Liver (tissue), 3 donors: ENCODE results near the gene OSBPL10.

ENCODE experiments used
- EGR1 ChIP-seq, 2 donors: IDR thresholded peaks; 2 replicates each; pipeline ENCODE4 v1.6.1; 2016 to 2018; ENCODE audit warnings: antibody characterized with exemption in 2 of 2, low read depth in 2 of 2
- GABPA ChIP-seq, 2 donors: IDR thresholded peaks in 1 of 2; conservative IDR thresholded peaks in 1 of 2; 2 replicates each; pipeline ENCODE4 v1.6.1; 2016; ENCODE audit warnings: antibody characterized with exemption in 2 of 2, mild to moderate bottlenecking in 1 of 2, moderate library complexity in 1 of 2
- HNF4G ChIP-seq: IDR thresholded peaks from 2 replicates; pipeline ENCODE4 v1.6.1; 2016; ENCODE audit warnings: antibody characterized with exemption
- JUND ChIP-seq, 2 donors: IDR thresholded peaks; 2 replicates each; pipeline ENCODE4 v1.6.1; 2016; ENCODE audit warnings: antibody characterized with exemption in 2 of 2
- RAD21 ChIP-seq, 2 donors: IDR thresholded peaks; 2 replicates each; pipeline ENCODE4 v1.6.1; 2016; ENCODE audit warnings: antibody characterized with exemption in 2 of 2, mild to moderate bottlenecking in 2 of 2
- RXRA ChIP-seq, 2 donors: IDR thresholded peaks; 2 replicates each; pipeline ENCODE4 v1.6.1; 2017 to 2018; ENCODE audit warnings: antibody characterized with exemption in 2 of 2, mild to moderate bottlenecking in 1 of 2
- SP1 ChIP-seq: IDR thresholded peaks from 2 replicates; pipeline ENCODE4 v1.6.1; 2018; ENCODE audit warnings: antibody characterized with exemption, mild to moderate bottlenecking
- TF ChIP-seq, protein P1 (sequence below): IDR thresholded peaks from 2 replicates; pipeline ENCODE4 v1.6.1; 2016; ENCODE audit warnings: antibody characterized with exemption, mild to moderate bottlenecking
- TF ChIP-seq, protein P2 (sequence below): fragments of 150-350 bp; IDR thresholded peaks from 2 replicates; pipeline ENCODE4 v1.5.1; 2017; ENCODE audit warnings: improper control_type of control experiment, low read depth, low read length; ENCODE audit not compliant: missing input control
- TF ChIP-seq, protein P3 (sequence below): IDR thresholded peaks from 2 replicates; pipeline ENCODE4 v1.6.1; 2016; ENCODE audit warnings: antibody characterized with exemption
- TF ChIP-seq, protein P4 (sequence below): IDR thresholded peaks from 2 replicates; pipeline ENCODE4 v1.6.1; 2016; ENCODE audit warnings: antibody characterized with exemption
- TF ChIP-seq, protein P5 (sequence below): IDR thresholded peaks from 2 replicates; pipeline ENCODE4 v1.6.1; 2016; ENCODE audit warnings: antibody characterized with exemption
- donor health status: healthy.
- donor health status: healthy.

DNA sequence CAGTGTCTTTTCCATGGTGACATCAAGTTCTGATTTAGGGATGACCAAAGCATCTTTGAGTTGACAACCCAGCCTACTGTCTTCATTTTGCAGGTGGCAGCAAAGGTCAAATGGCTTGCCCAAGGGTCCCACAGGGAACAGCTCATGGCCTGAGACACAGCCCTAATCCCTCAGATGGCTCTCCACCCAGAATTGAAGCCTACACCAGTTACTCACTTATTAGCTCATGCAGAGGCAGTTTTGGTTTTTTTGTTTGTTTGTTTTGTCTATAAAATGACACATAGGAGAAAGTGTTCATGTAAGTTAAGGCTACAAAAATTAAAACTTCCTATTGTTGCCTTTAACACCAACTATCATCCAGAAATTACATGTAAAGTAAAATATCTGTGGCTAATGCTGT lies 167.9 kb downstream of the OSBPL10 start:
- no peak for TF ChIP-seq RAD21 (IDR thresholded peaks at IDR 0.05)
- TF ChIP-seq, protein P1, sequence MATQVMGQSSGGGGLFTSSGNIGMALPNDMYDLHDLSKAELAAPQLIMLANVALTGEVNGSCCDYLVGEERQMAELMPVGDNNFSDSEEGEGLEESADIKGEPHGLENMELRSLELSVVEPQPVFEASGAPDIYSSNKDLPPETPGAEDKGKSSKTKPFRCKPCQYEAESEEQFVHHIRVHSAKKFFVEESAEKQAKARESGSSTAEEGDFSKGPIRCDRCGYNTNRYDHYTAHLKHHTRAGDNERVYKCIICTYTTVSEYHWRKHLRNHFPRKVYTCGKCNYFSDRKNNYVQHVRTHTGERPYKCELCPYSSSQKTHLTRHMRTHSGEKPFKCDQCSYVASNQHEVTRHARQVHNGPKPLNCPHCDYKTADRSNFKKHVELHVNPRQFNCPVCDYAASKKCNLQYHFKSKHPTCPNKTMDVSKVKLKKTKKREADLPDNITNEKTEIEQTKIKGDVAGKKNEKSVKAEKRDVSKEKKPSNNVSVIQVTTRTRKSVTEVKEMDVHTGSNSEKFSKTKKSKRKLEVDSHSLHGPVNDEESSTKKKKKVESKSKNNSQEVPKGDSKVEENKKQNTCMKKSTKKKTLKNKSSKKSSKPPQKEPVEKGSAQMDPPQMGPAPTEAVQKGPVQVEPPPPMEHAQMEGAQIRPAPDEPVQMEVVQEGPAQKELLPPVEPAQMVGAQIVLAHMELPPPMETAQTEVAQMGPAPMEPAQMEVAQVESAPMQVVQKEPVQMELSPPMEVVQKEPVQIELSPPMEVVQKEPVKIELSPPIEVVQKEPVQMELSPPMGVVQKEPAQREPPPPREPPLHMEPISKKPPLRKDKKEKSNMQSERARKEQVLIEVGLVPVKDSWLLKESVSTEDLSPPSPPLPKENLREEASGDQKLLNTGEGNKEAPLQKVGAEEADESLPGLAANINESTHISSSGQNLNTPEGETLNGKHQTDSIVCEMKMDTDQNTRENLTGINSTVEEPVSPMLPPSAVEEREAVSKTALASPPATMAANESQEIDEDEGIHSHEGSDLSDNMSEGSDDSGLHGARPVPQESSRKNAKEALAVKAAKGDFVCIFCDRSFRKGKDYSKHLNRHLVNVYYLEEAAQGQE = no peak
- TF ChIP-seq, protein P2, sequence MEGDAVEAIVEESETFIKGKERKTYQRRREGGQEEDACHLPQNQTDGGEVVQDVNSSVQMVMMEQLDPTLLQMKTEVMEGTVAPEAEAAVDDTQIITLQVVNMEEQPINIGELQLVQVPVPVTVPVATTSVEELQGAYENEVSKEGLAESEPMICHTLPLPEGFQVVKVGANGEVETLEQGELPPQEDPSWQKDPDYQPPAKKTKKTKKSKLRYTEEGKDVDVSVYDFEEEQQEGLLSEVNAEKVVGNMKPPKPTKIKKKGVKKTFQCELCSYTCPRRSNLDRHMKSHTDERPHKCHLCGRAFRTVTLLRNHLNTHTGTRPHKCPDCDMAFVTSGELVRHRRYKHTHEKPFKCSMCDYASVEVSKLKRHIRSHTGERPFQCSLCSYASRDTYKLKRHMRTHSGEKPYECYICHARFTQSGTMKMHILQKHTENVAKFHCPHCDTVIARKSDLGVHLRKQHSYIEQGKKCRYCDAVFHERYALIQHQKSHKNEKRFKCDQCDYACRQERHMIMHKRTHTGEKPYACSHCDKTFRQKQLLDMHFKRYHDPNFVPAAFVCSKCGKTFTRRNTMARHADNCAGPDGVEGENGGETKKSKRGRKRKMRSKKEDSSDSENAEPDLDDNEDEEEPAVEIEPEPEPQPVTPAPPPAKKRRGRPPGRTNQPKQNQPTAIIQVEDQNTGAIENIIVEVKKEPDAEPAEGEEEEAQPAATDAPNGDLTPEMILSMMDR = no peak
- no peak for TF ChIP-seq GABPA (IDR thresholded peaks at IDR 0.05 in 1 of 2, conservative IDR thresholded peaks at IDR 0.05 in 1 of 2)
- TF ChIP-seq HNF4G = no peak
- no peak for TF ChIP-seq RXRA (IDR thresholded peaks at IDR 0.05)
- TF ChIP-seq EGR1 (IDR thresholded peaks at IDR 0.05; ENCODE audit: low read depth in 2 of 2) = no peak
- no peak for TF ChIP-seq JUND (IDR thresholded peaks at IDR 0.05)
- TF ChIP-seq, protein P3, sequence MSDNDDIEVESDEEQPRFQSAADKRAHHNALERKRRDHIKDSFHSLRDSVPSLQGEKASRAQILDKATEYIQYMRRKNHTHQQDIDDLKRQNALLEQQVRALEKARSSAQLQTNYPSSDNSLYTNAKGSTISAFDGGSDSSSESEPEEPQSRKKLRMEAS = no peak
- TF ChIP-seq, protein P4, sequence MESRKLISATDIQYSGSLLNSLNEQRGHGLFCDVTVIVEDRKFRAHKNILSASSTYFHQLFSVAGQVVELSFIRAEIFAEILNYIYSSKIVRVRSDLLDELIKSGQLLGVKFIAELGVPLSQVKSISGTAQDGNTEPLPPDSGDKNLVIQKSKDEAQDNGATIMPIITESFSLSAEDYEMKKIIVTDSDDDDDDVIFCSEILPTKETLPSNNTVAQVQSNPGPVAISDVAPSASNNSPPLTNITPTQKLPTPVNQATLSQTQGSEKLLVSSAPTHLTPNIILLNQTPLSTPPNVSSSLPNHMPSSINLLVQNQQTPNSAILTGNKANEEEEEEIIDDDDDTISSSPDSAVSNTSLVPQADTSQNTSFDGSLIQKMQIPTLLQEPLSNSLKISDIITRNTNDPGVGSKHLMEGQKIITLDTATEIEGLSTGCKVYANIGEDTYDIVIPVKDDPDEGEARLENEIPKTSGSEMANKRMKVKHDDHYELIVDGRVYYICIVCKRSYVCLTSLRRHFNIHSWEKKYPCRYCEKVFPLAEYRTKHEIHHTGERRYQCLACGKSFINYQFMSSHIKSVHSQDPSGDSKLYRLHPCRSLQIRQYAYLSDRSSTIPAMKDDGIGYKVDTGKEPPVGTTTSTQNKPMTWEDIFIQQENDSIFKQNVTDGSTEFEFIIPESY = no peak
- TF ChIP-seq, protein P5, sequence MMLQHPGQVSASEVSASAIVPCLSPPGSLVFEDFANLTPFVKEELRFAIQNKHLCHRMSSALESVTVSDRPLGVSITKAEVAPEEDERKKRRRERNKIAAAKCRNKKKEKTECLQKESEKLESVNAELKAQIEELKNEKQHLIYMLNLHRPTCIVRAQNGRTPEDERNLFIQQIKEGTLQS = no peak
- TF ChIP-seq SP1 = no peak
